GM21423 (cell line): ENCODE results near the gene CBLC.
"Not testable (repeated sequence)": the region's sequence is repeated elsewhere in the genome, so short reads cannot be mapped to it uniquely, and the experiment has no call there.

Experiments used
- ATAC-seq: cut with Tn5 transposase; IDR thresholded peaks from one replicate; pipeline ENCODE4 v1.9.1; 2021; ENCODE audit warnings: mild to moderate bottlenecking, moderate library complexity; ENCODE audit not compliant: unreplicated experiment

CBLC gene

DNA sequence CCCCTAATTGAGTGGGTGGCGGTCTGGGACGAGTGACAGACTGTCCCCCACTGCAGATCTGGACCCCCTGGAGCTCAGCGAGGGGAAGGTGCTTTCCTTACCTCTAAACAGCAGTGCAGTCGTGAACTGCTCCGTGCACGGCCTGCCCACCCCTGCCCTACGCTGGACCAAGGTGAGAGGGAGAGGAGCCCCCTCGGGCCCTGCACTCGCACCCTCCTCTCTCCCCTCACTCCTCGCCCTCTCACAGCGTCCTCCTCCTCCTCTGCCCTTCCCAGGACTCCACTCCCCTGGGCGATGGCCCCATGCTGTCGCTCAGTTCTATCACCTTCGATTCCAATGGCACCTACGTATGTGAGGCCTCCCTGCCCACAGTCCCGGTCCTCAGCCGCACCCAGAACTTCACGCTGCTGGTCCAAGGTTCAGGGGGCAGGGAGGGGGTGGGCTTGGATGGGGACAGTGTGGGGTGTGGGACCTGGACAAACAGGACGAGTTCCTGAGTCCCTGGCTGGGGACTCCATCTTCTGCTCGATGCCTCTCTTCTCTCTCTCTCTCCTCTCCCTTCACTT, 40.9 kb downstream of the CBLC start:
- no peak for ATAC-seq

- no peak for ATAC-seq
Observed at GRCh38 chr19:44819246-44819832, 41.6 kb downstream of the CBLC start.

DNA sequence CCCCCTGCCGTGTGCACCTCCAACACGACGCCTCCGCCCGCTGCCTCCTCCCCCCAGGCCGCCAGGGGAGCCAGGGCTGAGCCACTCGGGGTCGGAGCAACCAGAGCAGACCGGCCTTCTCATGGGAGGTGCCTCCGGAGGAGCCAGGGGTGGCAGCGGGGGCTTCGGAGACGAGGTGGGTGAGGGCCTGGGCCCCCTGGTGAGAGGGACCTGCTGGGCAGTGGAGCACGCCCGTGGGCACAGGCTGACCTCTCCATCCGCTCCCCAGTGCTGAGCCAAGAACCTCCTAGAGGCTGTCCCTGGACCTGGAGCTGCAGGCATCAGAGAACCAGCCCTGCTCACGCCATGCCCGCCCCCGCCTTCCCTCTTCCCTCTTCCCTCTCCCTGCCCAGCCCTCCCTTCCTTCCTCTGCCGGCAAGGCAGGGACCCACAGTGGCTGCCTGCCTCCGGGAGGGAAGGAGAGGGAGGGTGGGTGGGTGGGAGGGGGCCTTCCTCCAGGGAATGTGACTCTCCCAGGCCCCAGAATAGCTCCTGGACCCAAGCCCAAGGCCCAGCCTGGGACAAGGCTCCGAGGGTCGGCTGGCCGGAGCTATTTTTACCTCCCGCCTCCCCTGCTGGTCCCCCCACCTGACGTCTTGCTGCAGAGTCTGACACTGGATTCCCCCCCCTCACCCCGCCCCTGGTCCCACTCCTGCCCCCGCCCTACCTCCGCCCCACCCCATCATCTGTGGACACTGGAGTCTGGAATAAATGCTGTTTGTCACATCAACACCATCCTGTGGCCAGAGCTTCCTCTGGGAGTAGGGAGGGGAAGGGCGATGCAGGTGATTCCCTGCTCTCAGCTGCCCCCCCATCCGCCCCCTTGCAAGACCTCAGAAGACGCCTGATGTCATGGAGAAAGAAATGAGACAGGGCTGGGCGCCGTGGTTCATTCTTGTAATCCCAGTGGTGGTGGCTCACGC, 43.2 kb downstream of the CBLC start:
- ATAC-seq, result no peak

DNA sequence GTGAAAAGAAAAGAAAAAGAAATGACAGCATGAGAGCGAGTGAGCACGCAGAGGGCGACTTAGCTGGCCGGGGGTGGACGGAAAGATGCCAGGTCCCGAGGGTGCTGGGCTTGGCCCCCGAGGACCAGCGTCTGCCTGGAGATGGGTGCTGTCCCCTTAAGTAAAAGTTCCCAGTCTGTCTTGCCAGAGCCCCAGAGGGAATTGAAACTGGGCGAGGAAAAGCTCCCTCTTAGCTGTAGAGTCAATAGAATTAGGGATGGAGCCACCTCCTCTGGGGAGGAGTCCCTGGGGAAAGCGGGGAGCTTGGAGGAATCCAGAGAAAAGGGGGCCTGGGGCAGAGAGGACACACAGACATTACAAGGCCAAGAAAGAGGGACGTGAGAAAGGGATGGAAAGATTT, 44.5 kb downstream of the CBLC start:
- no peak for ATAC-seq

GRCh38 chr19:44822670-44823372, 45.1 kb downstream of the CBLC start:
- no peak for ATAC-seq

- ATAC-seq, result no peak
Observed at GRCh38 chr19:44823373-44823698, 45.6 kb downstream of the CBLC start.

DNA sequence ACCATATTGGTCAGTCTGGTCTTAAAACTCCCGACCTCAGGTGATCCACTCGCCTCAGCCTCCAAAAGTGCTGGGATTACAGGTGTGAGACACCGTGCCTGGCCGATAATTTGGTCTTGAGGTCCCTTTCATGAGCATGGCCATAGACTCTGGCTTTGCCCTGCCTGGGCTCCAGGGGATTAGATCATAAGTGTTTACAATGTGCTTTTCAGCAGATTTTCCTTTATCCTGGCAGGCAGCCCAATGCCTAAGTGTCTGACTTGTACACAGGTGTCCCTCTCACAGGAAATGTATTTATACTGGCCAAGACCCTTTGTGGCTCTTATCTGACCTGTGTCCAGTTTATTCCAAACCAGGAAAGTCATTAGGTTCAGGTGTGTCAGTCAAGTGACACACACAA, 47.1 kb downstream of the CBLC start:
- no peak for ATAC-seq

- ATAC-seq, result not testable (repeated sequence)
Observed at GRCh38 chr19:44832875-44833274, 55.2 kb downstream of the CBLC start.

DNA sequence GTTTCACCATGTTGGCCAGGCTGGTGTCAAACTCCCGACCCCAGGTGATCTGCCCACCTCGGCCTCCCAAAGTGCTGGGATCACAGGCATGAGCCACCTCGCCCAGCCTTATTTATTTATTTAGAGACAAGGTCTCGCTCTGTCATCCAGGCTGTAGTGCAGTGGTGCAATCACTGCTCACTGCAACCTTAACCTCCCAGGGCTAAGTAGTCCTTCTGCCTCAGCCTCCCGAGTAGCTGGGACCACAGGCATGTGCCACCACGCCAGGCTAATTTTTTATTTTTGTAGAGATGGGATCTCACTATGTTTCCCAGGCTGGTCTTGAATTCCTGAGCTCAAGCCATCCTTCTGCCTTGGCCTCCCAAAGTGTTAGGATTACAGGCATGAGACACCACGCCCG, 56.7 kb downstream of the CBLC start:
- ATAC-seq, result not testable (repeated sequence)

- ATAC-seq, result no peak
Observed at GRCh38 chr19:44839276-44839675, 61.6 kb downstream of the CBLC start.

GRCh38 chr19:44840811-44841210, 63.1 kb downstream of the CBLC start:
- ATAC-seq, result no peak

- ATAC-seq, result no peak
Observed at GRCh38 chr19:44841231-44841630, 63.5 kb downstream of the CBLC start.

DNA sequence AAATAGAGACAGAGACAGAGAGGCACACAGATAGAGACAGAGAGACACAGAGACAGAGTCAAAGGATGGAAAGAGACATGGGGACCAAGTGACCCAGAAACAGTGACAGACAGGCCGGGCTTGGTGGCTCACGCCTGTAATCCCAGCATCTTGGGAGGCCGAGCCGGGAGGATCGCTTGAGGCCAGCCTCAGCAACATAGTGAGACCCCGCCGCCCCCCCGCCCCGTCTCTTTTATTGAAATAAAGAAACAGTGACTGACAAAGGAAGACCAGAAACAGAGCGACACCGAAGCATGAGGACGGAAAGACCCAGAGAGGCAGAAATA, 67.6 kb downstream of the CBLC start:
- no peak for ATAC-seq

- ATAC-seq, result peak; percentile 59
Observed at GRCh38 chr19:44845612-44846454, 68.1 kb downstream of the CBLC start, which contains the start of gene NECTIN2. NECTIN2 (plus strand) TSS chr19:44846297; CDS start chr19:44846526, 229 bp downstream.

DNA sequence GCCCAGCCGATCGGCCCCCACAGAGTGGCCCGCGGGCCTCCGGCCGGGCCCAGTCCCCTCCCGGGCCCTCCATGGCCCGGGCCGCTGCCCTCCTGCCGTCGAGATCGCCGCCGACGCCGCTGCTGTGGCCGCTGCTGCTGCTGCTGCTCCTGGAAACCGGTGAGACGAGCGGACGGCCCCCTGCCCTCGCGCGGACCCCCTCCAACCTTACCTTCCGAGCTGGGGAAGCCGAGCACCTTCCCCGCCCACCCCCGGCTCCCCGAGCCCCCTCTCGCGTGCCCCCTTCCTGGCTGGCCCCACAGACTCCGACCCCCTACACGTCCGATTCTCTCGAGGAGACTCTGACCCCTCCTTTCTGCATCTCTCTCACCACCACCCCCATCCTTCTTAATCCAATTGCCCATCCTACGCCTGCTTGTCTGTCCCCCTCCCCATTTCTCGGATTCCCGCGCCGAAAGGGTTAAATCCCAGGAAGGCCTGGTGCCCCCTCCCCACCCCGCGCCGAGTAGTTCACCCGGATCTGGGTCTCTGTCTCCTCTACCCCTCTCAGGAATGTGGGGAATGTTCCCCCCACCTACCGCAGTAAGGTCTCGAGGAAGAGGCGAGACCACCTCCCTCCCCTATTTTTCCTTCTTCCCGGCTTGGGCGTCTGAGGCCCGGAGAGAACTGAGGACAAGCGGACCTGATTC, 68.9 kb downstream of the CBLC start:
- no peak for ATAC-seq

- ATAC-seq, result no peak
Observed at GRCh38 chr19:44847144-44848035, 69.7 kb downstream of the CBLC start.

DNA sequence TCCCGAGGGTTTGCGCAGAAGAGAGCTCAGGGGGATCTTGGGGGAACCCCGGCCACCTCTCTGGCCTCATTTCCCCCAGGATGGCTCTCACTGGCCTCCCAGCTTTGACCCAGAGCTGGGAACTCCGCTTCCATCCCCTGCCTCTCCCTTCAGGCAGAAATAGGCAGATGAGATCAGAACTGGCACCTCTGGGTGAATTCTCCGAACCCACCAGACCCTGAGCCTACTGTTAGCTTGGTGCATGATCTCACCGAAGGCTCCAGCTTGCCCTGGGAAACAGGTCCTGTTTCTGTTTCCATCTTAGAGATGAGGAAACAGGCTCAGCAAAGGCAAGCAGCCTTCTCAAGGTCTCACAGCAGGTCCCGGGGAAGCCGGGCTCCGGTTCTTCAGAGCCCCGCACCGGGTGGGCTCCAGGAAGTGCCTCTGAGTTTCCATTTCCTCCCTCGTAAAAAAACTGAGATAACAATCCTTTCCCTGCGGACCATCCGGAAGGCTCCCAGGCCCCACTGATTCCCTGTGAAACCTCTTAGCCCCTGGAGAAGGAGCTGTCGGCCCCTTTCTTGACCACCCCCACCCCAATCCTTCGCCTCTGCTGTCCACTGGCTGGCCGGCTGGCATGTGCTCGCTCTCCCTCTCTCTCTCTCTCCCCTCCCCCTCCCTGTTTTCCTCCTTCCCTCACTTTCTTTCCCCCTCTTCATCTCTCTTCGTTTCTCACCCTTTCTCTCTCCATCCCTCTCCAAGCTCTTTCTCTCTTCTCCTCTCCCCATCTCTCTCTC, 70.5 kb downstream of the CBLC start:
- ATAC-seq, result no peak

GRCh38 chr19:44848812-44849447, 71.2 kb downstream of the CBLC start:
- ATAC-seq, result no peak
